Fibroblast of the aortic adventitia (primary cell): Measurements from ENCODE around the gene KPNA6. TPM values are rescaled to one million over a fixed set of nuclear protein-coding genes. Genes with fewer than 3 reads are reported as not detected.

Experiments used
- DNase-seq: peaks from one replicate; pipeline ENCODE4 v3.0.0-alpha.2; 2010; ENCODE audit warnings: low read depth
- H3K4me3 ChIP-seq: 2 replicates; pipeline ENCODE4 v1.5.1; 2011; ENCODE audit warnings: low read depth, mild to moderate bottlenecking, control low read depth, low read length, moderate library complexity
- small RNA-seq: library from RNA; depleted of rRNA; stranded (forward); fragments of <200 nt; gene quantifications from one replicate; pipeline ENCODE3, GENCODE V24; 2012
- total RNA-seq: library from RNA; depleted of rRNA; stranded (reverse); fragments of >200 nt; gene quantifications from 2 replicates; pipeline ENCODE4 v1.2.3, GENCODE V29; 2012; ENCODE audit warnings: low replicate concordance
- TF ChIP-seq, protein P1 (sequence below): IDR thresholded peaks from 2 replicates; pipeline ENCODE4 v1.5.1; 2011; ENCODE audit warnings: mild to moderate bottlenecking, low read length, control low read depth, inconsistent platforms; ENCODE audit not compliant: insufficient read depth

KPNA6 gene
- total RNA-seq, 1 donor = 56.2 TPM

DNA sequence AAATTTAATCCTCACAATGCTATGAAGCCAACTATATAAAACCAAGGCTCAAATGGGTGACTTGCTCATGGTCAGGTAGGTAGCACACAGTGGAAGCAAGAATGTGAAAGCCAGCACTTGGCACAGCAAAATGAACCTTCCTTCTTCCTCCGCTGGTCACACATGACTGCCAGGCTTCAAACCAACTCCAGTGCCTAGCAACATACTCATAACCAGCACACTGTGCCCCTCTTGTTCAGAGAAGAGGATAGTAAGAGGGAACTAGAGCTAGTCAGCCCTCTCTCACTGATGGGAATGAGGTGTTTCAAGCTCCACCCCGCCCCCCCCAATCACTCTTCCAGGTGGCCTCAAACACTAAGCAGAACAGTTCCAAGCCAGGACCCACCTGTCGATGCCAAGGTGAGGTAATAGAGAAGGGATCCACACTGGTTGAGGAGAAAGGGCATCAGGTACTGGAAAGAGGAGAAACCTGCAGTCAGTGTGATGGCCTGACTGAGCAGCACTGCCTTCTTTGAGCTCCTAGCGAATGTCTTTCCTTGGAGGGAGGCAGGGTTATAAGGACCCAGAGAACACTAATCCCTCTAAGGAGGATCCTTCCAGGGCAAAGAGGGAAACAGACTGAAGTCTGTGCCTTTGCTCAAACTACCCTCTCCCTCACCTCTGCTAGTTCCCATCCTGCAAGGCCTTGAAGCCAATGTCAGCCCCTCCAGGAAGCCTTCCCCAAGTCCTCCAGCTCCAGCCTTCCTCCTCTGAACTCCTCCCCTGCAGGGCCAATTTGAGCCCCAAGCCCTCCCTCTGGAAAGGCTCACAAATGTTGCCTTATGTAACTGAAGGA, 113.1 kb downstream of the KPNA6 start:
- TF ChIP-seq, protein P1, sequence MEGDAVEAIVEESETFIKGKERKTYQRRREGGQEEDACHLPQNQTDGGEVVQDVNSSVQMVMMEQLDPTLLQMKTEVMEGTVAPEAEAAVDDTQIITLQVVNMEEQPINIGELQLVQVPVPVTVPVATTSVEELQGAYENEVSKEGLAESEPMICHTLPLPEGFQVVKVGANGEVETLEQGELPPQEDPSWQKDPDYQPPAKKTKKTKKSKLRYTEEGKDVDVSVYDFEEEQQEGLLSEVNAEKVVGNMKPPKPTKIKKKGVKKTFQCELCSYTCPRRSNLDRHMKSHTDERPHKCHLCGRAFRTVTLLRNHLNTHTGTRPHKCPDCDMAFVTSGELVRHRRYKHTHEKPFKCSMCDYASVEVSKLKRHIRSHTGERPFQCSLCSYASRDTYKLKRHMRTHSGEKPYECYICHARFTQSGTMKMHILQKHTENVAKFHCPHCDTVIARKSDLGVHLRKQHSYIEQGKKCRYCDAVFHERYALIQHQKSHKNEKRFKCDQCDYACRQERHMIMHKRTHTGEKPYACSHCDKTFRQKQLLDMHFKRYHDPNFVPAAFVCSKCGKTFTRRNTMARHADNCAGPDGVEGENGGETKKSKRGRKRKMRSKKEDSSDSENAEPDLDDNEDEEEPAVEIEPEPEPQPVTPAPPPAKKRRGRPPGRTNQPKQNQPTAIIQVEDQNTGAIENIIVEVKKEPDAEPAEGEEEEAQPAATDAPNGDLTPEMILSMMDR = no peak
- no peak for DNase-seq
- peak overlapping the region; percentile 93 for H3K4me3 ChIP-seq

DNA sequence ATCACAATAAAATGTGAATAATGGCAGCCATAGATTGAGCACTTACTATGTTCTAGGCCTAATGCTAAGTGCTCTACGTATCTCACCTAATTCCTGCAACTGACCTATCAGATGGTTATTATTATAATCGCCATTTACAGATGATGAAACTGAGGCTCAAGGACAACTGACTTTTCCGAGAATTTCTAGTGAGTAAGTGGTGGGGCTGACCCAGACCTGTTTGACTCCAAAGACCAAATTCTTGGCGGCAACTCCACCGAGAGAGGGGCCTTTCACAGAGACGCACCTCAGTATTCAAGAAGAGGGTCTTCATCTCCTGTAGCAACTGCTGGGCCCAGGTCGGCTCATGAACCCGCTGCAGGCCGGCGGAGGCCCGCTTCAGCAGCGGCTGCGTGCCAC, 113.7 kb downstream of the KPNA6 start:
- TF ChIP-seq, protein P1 = no peak
- H3K4me3 ChIP-seq = peak overlapping the region; percentile 93
- DNase-seq = peak; percentile 42

DNA sequence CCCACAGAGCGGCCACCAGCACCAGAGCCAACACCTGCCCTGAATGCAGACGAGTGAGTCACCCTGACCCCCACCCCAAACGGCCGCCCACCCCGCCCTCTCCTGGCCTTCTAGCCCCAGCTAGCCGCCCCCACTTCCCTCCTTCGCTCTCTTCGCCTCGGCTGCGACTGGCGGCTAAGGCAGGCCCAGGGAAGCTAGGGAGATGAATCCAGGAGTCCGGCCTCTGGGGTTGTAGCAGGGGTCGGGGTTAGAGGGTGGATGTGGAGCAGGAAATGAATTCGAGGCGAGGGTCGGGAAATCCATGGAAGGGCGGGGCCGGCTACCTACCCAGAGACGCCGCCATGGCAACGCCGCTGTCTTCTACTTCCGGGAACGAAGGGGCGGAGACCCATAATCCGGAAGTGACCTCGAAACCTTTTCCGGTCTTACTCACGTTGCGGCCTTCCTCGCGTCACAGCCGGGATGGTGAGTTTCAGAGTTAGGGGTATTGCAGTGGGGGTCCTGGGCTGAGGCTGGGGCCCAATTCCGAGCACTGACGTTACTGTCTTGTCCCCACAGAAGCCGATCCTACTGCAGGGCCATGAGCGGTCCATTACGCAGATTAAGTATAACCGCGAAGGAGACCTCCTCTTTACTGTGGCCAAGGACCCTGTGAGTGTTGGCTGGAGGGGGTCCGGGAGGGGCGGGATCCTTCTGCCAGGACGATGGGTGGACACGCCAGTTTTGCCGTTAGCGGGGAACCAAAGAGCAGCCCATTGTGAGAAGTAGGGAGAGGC, 114.3 kb downstream of the KPNA6 start, which contains the start of the genes EIF3I and TMEM234:
Gene EIF3I (plus strand): TSS at position 428 of the 776 bp plus-strand sequence. CDS start 35 bp downstream, at position 463.
Gene TMEM234 (minus strand): TSS at position 374 of the 776 bp plus-strand sequence. CDS start 31 bp downstream, at position 343.
- DNase-seq = peak; percentile 92
- TF ChIP-seq, protein P1 = no peak
- H3K4me3 ChIP-seq = peak within 1 kb of the TSS; percentile 93

DNA sequence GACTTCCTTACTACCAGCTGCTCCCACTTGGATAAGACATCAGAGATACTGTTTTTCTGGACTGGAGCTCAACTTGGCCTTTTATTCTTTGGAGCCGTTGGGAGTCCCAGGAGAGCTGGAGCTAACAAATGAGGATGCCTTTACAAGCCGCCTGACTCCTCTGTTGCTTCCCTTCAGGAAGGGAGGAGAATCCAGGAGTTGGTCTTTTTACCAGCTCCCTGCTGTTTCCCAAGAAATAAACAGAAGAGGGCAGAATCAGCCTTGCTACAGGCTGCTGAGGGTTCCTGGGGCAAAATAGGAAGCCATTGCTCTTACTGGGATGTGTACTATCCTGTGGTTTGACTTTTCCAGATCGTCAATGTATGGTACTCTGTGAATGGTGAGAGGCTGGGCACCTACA, 115.8 kb downstream of the KPNA6 start:
- DNase-seq = peak; percentile 41
- peak overlapping the region; percentile 35 for H3K4me3 ChIP-seq
- TF ChIP-seq, protein P1 = no peak

DNA sequence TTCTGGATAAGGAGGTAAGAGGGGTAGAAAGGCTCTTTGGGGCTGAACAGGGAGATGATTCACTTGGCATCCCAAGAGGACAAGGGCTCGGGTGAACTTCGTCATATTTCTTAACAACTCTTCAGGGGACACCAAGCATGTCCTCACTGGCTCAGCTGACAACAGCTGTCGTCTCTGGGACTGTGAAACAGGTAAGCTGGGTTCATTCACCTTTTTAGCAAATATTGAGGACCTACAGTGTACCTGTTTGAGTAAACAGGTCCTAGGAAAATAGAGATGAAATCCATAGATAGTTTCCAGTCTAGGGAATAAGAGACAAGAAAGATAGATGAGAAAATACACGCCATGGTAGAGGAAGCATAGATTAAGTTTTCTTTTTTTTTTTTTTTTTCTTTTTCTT, 116.4 kb downstream of the KPNA6 start:
- TF ChIP-seq, protein P1 = no peak
- no peak overlapping the region for H3K4me3 ChIP-seq
- no peak for DNase-seq

Small RNA genes lying within 50 kb of the gene (small RNA-seq; reads per million reads assigned to genes)
- gene MIR5585 = 0.25 reads per million
- not detected for gene RF00017

Other genes with a start within 250 kb of the KPNA6 start
- 428 and 692 TPM in 2 replicates for gene PTP4A2, start 169.7 kb upstream of the KPNA6 start, total RNA-seq
- gene KHDRBS1, start 94.2 kb upstream of the KPNA6 start, total RNA-seq = 43.1 and 53.8 TPM in 2 replicates
- 3.3 and 9.0 TPM in 2 replicates for gene TMEM39B, start 35.1 kb upstream of the KPNA6 start, total RNA-seq
- gene TXLNA, start 71.6 kb downstream of the KPNA6 start, total RNA-seq = 39.7 and 98.0 TPM in 2 replicates
- 6.0 and 16.1 TPM in 2 replicates for gene CCDC28B, start 92.5 kb downstream of the KPNA6 start, total RNA-seq
- 0.41 and 2.3 TPM in 2 replicates for gene IQCC, start 97.6 kb downstream of the KPNA6 start, total RNA-seq
- gene DCDC2B, start 101.0 kb downstream of the KPNA6 start, total RNA-seq = not detected in 2 replicates
- gene TMEM234, start 114.3 kb downstream of the KPNA6 start, total RNA-seq = 18.3 and 21.0 TPM in 2 replicates
- gene EIF3I, start 114.4 kb downstream of the KPNA6 start, total RNA-seq = 217 and 284 TPM in 2 replicates
- gene FAM167B, start 139.2 kb downstream of the KPNA6 start, total RNA-seq = 1.4 and 2.1 TPM in 2 replicates
- not detected in 2 replicates for gene LCK, start 143.2 kb downstream of the KPNA6 start, total RNA-seq
- gene HDAC1, start 184.0 kb downstream of the KPNA6 start, total RNA-seq = 42.9 and 95.8 TPM in 2 replicates
- 14.4 and 106 TPM in 2 replicates for gene MARCKSL1, start 228.2 kb downstream of the KPNA6 start, total RNA-seq